ENCODE data around the gene HPD. TPM values are rescaled to one million over a fixed set of nuclear protein-coding genes. Genes with fewer than 3 reads are reported as not detected.

Gene HPD
- total RNA-seq, 2 donors from 2014 or later = 3.0 to 5.7 TPM

DNA sequence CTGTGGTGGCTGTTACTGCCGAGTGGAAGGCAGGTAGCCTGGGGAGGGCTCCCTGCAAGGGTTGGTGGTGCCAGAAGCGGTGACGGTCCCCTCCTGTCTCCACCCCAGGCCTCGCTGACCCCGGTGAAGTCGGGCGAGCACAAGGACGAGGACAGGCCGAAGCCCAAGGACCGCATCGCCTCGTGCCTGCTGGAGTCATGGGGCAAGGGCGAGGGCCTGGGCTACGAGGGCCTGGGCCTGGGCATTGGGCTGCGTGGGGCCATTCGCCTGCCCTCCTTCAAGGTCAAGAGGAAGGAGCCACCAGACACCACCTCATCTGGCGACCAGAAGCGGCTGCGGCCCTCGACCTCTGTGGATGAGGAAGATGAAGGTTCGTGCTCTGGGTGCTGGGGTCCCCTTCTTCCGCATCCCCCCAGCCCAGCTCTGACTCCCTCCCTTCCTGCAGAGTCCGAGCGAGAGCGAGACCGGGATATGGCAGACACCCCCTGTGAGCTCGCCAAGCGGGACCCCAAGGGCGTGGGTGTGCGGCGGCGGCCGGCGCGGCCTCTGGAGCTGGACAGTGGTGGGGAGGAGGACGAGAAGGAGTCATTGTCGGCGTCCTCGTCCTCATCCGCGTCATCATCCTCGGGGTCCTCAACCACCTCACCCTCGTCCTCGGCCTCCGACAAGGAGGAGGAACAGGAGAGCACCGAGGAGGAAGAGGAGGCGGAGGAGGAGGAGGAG, 41.6 kb downstream of the HPD start:
- DNase-seq = no peak
- TF ChIP-seq, protein P1, sequence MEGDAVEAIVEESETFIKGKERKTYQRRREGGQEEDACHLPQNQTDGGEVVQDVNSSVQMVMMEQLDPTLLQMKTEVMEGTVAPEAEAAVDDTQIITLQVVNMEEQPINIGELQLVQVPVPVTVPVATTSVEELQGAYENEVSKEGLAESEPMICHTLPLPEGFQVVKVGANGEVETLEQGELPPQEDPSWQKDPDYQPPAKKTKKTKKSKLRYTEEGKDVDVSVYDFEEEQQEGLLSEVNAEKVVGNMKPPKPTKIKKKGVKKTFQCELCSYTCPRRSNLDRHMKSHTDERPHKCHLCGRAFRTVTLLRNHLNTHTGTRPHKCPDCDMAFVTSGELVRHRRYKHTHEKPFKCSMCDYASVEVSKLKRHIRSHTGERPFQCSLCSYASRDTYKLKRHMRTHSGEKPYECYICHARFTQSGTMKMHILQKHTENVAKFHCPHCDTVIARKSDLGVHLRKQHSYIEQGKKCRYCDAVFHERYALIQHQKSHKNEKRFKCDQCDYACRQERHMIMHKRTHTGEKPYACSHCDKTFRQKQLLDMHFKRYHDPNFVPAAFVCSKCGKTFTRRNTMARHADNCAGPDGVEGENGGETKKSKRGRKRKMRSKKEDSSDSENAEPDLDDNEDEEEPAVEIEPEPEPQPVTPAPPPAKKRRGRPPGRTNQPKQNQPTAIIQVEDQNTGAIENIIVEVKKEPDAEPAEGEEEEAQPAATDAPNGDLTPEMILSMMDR (IDR thresholded peaks at IDR 0.05) = no peak
- TF ChIP-seq POLR2A (IDR thresholded peaks at IDR 0.05) = no peak
- no peaks in the 10 kb centered on the region for H3K9me3 ChIP-seq
- no peaks in the 10 kb centered on the region for H3K27me3 ChIP-seq
- peaks cover 28 to 63% of the 10 kb centered on the region in 2 donors for H3K36me3 ChIP-seq (replicated peaks in 1 of 2; ENCODE audit: insufficient read depth in 1 of 2, low read depth in 2 of 2)
- WGBS, 2 donors = 92 to 94% methylated on average over 44 to 45 of the region's 47 CpGs
- peaks cover 16% of the 10 kb centered on the region for H3K4me1 ChIP-seq
- intact Hi-C loops (cut with DNase I) = no loop called here
- H3K27ac ChIP-seq = no peak overlapping the region
- H3K4me3 ChIP-seq = no peak overlapping the region
- no peak for ATAC-seq

DNA sequence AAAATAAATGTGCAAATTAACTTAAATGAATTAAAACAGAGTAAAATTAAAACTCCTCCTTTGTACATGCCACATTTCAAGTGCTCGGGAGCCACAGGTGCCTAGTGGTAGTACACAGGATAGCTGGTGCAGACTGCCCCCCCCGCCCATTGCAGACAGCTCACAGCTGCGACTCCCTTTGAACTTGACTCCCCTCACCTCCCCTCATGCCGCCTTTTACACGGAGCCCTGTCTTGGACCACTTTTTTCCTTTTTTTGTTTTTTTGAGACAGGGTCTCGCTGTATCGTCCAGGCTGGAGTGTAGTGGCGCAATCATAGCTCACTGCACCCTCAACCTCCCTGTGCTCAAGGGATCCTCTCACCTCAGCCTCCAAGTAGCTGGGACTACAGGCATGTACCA, 43.4 kb downstream of the HPD start:
- no peak for ATAC-seq
- peaks cover 34% of the 10 kb centered on the region for H3K4me1 ChIP-seq
- TF ChIP-seq, protein P1 (IDR thresholded peaks at IDR 0.05) = no peak
- no peak for TF ChIP-seq POLR2A (IDR thresholded peaks at IDR 0.05)
- no peak overlapping the region for H3K4me3 ChIP-seq
- peaks cover 20 to 50% of the 10 kb centered on the region in 2 donors for H3K36me3 ChIP-seq (replicated peaks in 1 of 2; ENCODE audit: insufficient read depth in 1 of 2, low read depth in 2 of 2)
- H3K27me3 ChIP-seq = no peaks in the 10 kb centered on the region
- H3K9me3 ChIP-seq = no peaks in the 10 kb centered on the region
- intact Hi-C loops (cut with DNase I) = no loop called here
- no peak overlapping the region for H3K27ac ChIP-seq
- WGBS, 2 donors = 85 to 93% methylated on average over 8 of the region's 8 CpGs
- DNase-seq = no peak

DNA sequence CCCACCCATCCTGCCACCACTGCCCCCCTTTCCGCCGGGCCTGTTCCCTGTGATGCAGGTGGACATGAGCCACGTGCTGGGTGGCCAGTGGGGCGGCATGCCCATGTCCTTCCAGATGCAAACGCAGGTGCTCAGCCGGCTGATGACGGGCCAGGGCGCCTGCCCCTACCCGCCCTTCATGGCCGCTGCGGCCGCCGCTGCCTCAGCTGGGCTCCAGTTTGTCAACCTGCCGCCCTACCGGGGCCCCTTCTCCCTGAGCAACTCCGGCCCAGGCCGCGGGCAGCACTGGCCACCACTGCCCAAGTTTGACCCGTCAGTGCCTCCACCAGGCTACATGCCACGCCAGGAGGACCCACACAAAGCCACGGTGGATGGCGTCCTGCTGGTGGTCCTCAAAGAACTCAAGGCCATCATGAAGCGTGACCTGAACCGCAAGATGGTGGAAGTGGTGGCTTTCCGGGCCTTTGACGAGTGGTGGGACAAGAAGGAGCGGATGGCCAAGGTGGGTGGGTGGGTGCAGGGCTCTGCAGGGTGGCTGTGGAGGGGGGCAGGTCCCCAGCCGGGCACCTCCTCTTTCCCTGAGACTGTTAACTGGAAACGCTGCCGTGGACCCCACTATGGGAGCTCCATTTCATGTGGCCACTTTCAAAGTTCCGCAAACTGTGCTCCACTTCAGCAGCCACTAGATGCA, 44.1 kb downstream of the HPD start:
- DNase-seq = no peak
- 85 to 96% methylated on average over 19 of the region's 31 CpGs for WGBS, 2 donors
- intact Hi-C loops (cut with DNase I) = no loop called here

DNA sequence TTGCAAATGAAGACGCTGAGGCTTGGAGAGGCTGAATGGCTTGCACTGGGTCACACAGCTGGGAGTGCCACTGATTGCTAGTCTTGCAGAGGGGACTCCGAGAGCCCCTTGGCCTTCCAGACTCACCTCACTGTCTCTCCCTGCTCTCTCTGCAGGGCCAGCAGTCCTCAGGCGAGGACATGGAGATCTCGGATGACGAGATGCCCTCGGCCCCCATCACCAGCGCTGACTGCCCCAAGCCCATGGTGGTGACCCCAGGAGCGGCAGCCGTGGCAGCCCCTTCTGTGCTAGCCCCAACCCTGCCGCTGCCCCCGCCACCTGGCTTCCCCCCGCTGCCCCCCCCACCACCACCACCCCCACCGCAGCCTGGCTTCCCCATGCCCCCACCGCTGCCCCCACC, 44.7 kb downstream of the HPD start:
- no peak overlapping the region for H3K27ac ChIP-seq

More for the DNA sequence above, 44.1 kb downstream of the HPD start:
- H3K27ac ChIP-seq = no peak overlapping the region
- no peaks in the 10 kb centered on the region for H3K27me3 ChIP-seq
- peaks cover 41% of the 10 kb centered on the region for H3K4me1 ChIP-seq
- H3K36me3 ChIP-seq (replicated peaks in 1 of 2; ENCODE audit: insufficient read depth in 1 of 2, low read depth in 2 of 2) = peaks cover 20 to 44% of the 10 kb centered on the region in 2 donors
- H3K9me3 ChIP-seq = no peaks in the 10 kb centered on the region
- no peak for TF ChIP-seq POLR2A (IDR thresholded peaks at IDR 0.05)
- TF ChIP-seq, protein P1 (IDR thresholded peaks at IDR 0.05) = no peak
- H3K4me3 ChIP-seq = no peak overlapping the region
- ATAC-seq = no peak

More for the DNA sequence above, 44.7 kb downstream of the HPD start:
- DNase-seq (no peak), ATAC-seq (no peak)
- H3K4me3 ChIP-seq = no peak overlapping the region
- TF ChIP-seq, protein P1 (IDR thresholded peaks at IDR 0.05) = no peak
- no peak for TF ChIP-seq POLR2A (IDR thresholded peaks at IDR 0.05)
- H3K9me3 ChIP-seq = no peaks in the 10 kb centered on the region
- 90 to 92% methylated on average over 3 to 12 of the region's 14 CpGs for WGBS, 2 donors
- H3K27me3 ChIP-seq = no peaks in the 10 kb centered on the region
- peaks cover 15 to 40% of the 10 kb centered on the region in 2 donors for H3K36me3 ChIP-seq (replicated peaks in 1 of 2; ENCODE audit: insufficient read depth in 1 of 2, low read depth in 2 of 2)
- intact Hi-C loops (cut with DNase I) = no loop called here
- H3K4me1 ChIP-seq = peaks cover 41% of the 10 kb centered on the region

Measured in body of pancreas (tissue), 4 donors.